Left lobe of liver (tissue), 2 donors: Measurements from ENCODE around the gene MELTF. TPM values are rescaled to one million over a fixed set of nuclear protein-coding genes. Genes with fewer than 3 reads are reported as not detected.

Experiments
- ATAC-seq: fragments of 200-7000 bp; cut with Tn5 transposase; one replicate; pipeline ENCODE4 v1.9.1; 2020; ENCODE audit warnings: mild to moderate bottlenecking, moderate library complexity
- DNase-seq: peaks from one replicate; pipeline ENCODE4 v3.0.0-alpha.2; 2020; ENCODE audit warnings: low spot score
- total RNA-seq: library from RNA; stranded (reverse); gene quantifications from one replicate; pipeline ENCODE4 v1.2.1, GENCODE V29; 2021
- donor health status: DM: no; HTN: no; CAD: no; lungs with moderate emphysema.
- donor health status: DM: no; HTN: yes; CAD: no.

The MELTF gene
- total RNA-seq, 1 donor from 2014 or later = 0.70 TPM

GRCh38 chr3:196995646-196996355 is 33.8 kb downstream of the MELTF start:
- no peak for ATAC-seq
- DNase-seq = no peak

- DNase-seq (no peak), ATAC-seq (no peak)
Observed at GRCh38 chr3:196995027-196995426, 34.6 kb downstream of the MELTF start.

GRCh38 chr3:196994056-196994455 is 35.6 kb downstream of the MELTF start:
- no peak for ATAC-seq
- DNase-seq = no peak

GRCh38 chr3:196992461-196993065 is 37.1 kb downstream of the MELTF start:
- no peak for DNase-seq

GRCh38 chr3:196991581-196992460 is 37.8 kb downstream of the MELTF start:
- no peak for DNase-seq

More at GRCh38 chr3:196992461-196993065, 37.1 kb downstream of the MELTF start:
- ATAC-seq = no peak

GRCh38 chr3:196990601-196991007 is 39.0 kb downstream of the MELTF start:
- ATAC-seq (no peak), DNase-seq (no peak)

More at GRCh38 chr3:196991581-196992460, 37.8 kb downstream of the MELTF start:
- ATAC-seq = no peak

- DNase-seq = no peak
- ATAC-seq = no peak
Observed at GRCh38 chr3:196989721-196990262, 39.8 kb downstream of the MELTF start.

GRCh38 chr3:196988241-196989029 is 41.2 kb downstream of the MELTF start:
- peak; percentile 51 for ATAC-seq
- no peak for DNase-seq

- ATAC-seq = no peak
- DNase-seq = no peak
Observed at GRCh38 chr3:196987022-196987421, 42.6 kb downstream of the MELTF start.

- no peak for ATAC-seq
Observed at GRCh38 chr3:196985954-196986885, 43.4 kb downstream of the MELTF start.

GRCh38 chr3:196985298-196985697 is 44.3 kb downstream of the MELTF start:
- ATAC-seq = no peak

More at GRCh38 chr3:196985954-196986885, 43.4 kb downstream of the MELTF start:
- DNase-seq = no peak

GRCh38 chr3:196983186-196983585 is 46.4 kb downstream of the MELTF start:
- ATAC-seq = no peak
- no peak for DNase-seq

More at GRCh38 chr3:196985298-196985697, 44.3 kb downstream of the MELTF start:
- DNase-seq = no peak

- peak; percentile 43 for ATAC-seq
- no peak for DNase-seq
Observed at GRCh38 chr3:196981657-196982056, 48.0 kb downstream of the MELTF start.

GRCh38 chr3:196979545-196979944 is 50.1 kb downstream of the MELTF start:
- DNase-seq = no peak
- ATAC-seq = no peak

- DNase-seq (no peak), ATAC-seq (no peak)
Observed at GRCh38 chr3:196976941-196977340, 52.7 kb downstream of the MELTF start.

- no peak for ATAC-seq
Observed at GRCh38 chr3:196975349-196975748, 54.3 kb downstream of the MELTF start.

GRCh38 chr3:196974661-196975060 is 55.0 kb downstream of the MELTF start:
- no peak for ATAC-seq
- DNase-seq = no peak

More at GRCh38 chr3:196975349-196975748, 54.3 kb downstream of the MELTF start:
- DNase-seq = no peak

GRCh38 chr3:196971094-196971698 is 58.4 kb downstream of the MELTF start:
- DNase-seq = no peak
- ATAC-seq = no peak
